Measurements from ENCODE around the gene ECE2.

The ECE2 gene

DNA sequence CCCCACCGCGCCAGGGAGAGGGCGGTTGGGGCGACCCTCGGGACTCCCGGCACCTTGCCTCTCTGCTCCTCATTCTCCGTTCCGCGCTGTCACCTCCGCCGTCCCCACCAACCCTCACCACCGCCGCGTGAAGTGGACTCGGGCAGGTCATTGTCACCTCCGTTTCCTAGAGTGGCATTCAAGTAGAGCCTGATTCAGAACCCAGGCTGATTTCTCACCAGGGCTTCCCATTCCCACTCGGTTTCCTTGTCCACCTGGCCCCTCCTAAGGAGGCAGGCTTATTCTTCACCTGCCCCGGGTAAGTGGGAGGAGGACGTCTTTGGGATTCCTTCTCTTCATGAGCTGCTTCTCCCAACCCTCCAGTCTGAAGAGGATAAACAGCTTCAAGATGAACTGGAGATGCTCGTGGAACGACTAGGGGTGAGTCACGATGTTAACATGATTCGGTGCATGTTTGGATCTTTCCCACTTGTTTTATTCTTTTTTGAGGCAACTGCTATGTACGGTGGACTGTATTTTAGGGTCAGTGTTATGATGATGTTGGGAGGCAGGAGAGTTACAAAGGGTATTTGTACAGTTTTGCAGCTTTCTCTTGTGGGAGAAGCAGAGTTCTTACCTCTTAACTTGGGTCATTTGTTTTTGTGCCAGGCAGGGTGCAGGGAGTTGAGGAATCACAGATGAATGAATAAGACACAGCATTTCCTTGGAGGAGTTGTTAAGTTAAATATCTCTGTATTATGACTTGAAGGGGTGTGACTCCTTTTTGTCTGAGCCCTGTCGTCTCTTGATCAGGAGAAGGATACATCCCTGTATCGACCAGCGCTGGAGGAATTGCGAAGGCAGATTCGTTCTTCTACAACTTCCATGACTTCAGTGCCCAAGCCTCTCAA, 23.9 kb downstream of the ECE2 start:
- Mint-ChIP-seq H3K9me3 (no peaks in the 10 kb centered on the region), H3K36me3 (peaks cover 40% of the 10 kb centered on the region), H3K27ac (peak overlapping the region; percentile 84), H3K4me1 (peaks cover 26% of the 10 kb centered on the region), H3K27me3 (peaks cover 4% of the 10 kb centered on the region), H3K4me3 (peak overlapping the region; percentile 91)
- CTCF ChIA-PET, result interaction anchor here (0.9 kb wide), 1 partner anchor 13 kb away, joined by 3 read pairs; no protein-coding TSS in a partner anchor
- no peak for DNase-seq

GRCh38 chr3:184300378-184300720, 24.5 kb downstream of the ECE2 start:
- no peaks in the 10 kb centered on the region for H3K27me3 Mint-ChIP-seq
- peaks cover 26% of the 10 kb centered on the region for H3K4me1 Mint-ChIP-seq
- H3K9me3 Mint-ChIP-seq, result no peaks in the 10 kb centered on the region
- H3K36me3 Mint-ChIP-seq, result peaks cover 42% of the 10 kb centered on the region
- peak overlapping the region; percentile 91 for H3K4me3 Mint-ChIP-seq
- no peak for DNase-seq
- CTCF ChIA-PET, result no interaction called here
- H3K27ac Mint-ChIP-seq, result no peak overlapping the region

- Mint-ChIP-seq H3K4me1 (peaks cover 6% of the 10 kb centered on the region), H3K9me3 (no peaks in the 10 kb centered on the region), H3K27me3 (no peaks in the 10 kb centered on the region), H3K36me3 (peaks cover 71% of the 10 kb centered on the region), H3K4me3 (no peak overlapping the region), H3K27ac (no peak overlapping the region)
- CTCF ChIA-PET, result interaction anchor here (0.7 to 1.3 kb wide), 3 partner anchors 48 to 203 kb away, joined by 3 read pairs; no protein-coding TSS in a partner anchor
- DNase-seq, result no peak
Observed at GRCh38 chr3:184305577-184305976, 29.8 kb downstream of the ECE2 start.

DNA sequence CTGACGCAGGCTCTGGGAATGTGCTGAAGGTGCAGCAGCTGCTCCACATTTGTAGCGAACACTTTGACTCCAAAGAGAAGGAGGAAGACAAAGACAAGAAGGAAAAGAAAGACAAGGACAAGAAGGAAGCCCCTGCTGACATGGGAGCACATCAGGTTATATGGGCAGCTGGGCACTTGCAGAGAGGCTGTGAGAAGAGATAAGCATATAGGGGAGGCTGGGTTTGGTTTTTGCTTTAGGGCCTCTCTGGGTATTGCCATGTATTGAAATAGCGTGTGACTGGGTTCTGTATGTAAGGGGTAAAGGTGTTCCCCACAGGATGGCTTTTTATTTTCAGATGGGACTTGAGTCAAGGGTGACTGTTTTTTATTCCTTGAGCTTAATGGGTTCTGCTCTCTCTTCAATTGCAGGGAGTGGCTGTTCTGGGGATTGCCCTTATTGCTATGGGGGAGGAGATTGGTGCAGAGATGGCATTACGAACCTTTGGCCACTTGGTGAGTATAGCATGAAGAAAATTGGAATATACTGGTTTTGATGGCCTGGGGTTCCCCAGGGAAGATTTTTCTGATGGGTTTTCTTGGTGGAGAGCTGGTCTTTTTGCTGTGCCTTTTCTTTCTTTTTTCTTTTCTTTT, 30.6 kb downstream of the ECE2 start:
- CTCF ChIA-PET, result interaction anchor here (1.0 to 1.3 kb wide), 2 partner anchors 47 to 130 kb away, joined by 3 read pairs; no protein-coding TSS in a partner anchor
- peaks cover 4% of the 10 kb centered on the region for H3K4me1 Mint-ChIP-seq
- no peak overlapping the region for H3K4me3 Mint-ChIP-seq
- peaks cover 64% of the 10 kb centered on the region for H3K36me3 Mint-ChIP-seq
- DNase-seq, result no peak
- no peaks in the 10 kb centered on the region for H3K9me3 Mint-ChIP-seq
- H3K27ac Mint-ChIP-seq, result no peak overlapping the region
- no peaks in the 10 kb centered on the region for H3K27me3 Mint-ChIP-seq

GRCh38 chr3:184307915-184308314, 32.1 kb downstream of the ECE2 start:
- CTCF ChIA-PET, result no interaction called here

DNA sequence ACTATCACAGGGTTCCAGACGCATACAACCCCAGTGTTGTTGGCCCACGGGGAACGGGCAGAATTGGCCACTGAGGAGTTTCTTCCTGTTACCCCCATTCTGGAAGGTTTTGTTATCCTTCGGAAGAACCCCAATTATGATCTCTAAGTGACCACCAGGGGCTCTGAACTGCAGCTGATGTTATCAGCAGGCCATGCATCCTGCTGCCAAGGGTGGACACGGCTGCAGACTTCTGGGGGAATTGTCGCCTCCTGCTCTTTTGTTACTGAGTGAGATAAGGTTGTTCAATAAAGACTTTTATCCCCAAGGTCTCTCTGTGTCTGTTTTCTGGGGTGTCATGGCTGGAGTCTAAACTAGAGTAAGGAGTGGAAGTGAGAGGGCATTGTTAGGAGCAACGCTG, 32.9 kb downstream of the ECE2 start:
- peaks cover 49% of the 10 kb centered on the region for H3K36me3 Mint-ChIP-seq

More at GRCh38 chr3:184307915-184308314, 32.1 kb downstream of the ECE2 start:
- no peaks in the 10 kb centered on the region for H3K9me3 Mint-ChIP-seq
- peaks cover 54% of the 10 kb centered on the region for H3K36me3 Mint-ChIP-seq
- H3K4me1 Mint-ChIP-seq, result no peaks in the 10 kb centered on the region
- no peak overlapping the region for H3K4me3 Mint-ChIP-seq
- no peak for DNase-seq
- H3K27ac Mint-ChIP-seq, result no peak overlapping the region
- no peaks in the 10 kb centered on the region for H3K27me3 Mint-ChIP-seq

DNA sequence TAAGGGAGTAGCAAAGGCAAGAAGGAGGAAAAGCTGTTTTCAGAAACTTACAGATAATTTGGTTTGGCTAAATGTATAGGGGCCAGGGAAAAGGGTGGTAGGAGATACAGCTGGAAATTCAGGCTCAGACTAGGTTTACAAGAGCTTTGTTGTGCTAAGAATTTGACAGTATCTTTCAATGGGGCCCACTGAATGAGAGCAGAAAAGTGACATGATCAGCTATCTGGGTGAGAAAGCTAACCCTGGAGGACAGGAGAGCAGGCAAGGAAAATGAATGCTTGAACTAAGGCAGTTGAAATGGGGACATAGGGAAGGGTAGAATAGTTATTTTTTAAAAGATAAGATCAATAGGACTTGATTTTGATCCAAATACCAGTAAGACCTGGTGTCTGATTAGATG, 35.8 kb downstream of the ECE2 start:
- no peak overlapping the region for H3K27ac Mint-ChIP-seq
- H3K9me3 Mint-ChIP-seq, result no peaks in the 10 kb centered on the region
- H3K27me3 Mint-ChIP-seq, result no peaks in the 10 kb centered on the region
- no peak overlapping the region for H3K4me3 Mint-ChIP-seq
- no peak for DNase-seq
- H3K4me1 Mint-ChIP-seq, result peaks cover 15% of the 10 kb centered on the region
- peaks cover 34% of the 10 kb centered on the region for H3K36me3 Mint-ChIP-seq
- CTCF ChIA-PET, result interaction anchor here (0.9 kb wide), 1 partner anchor 42 kb away, joined by 3 read pairs; no protein-coding TSS in a partner anchor

More for the DNA sequence above, 32.9 kb downstream of the ECE2 start:
- DNase-seq, result no peak
- H3K27ac Mint-ChIP-seq, result no peak overlapping the region
- H3K4me3 Mint-ChIP-seq, result no peak overlapping the region
- no peaks in the 10 kb centered on the region for H3K4me1 Mint-ChIP-seq
- no peaks in the 10 kb centered on the region for H3K27me3 Mint-ChIP-seq
- CTCF ChIA-PET, result no interaction called here
- H3K9me3 Mint-ChIP-seq, result no peaks in the 10 kb centered on the region

DNA sequence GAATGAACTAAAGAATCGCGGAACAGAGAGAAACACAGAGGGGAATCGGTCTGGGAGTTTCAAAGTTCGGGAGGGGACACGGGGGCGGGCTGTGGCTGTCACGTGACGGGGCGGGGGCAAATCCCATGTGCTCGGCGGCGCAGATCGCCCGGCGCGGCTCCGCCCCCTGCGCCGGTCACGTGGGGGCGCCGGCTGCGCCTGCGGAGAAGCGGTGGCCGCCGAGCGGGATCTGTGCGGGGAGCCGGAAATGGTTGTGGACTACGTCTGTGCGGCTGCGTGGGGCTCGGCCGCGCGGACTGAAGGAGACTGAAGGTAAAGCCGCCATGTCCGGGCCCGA, 38.5 kb downstream of the ECE2 start, which contains the start of gene EIF4G1:
Gene EIF4G1, plus strand, starts transcription at position 244 of the 337 bp plus-strand sequence. CDS start 1,191 bp downstream, outside the sequence.
- H3K4me1 Mint-ChIP-seq, result peaks cover 36% of the 10 kb centered on the region
- no peaks in the 10 kb centered on the region for H3K27me3 Mint-ChIP-seq
- DNase-seq, result peak; percentile 94
- H3K27ac Mint-ChIP-seq, result peak within 1 kb of the TSS; percentile 94
- CTCF ChIA-PET, result no interaction called here
- H3K9me3 Mint-ChIP-seq, result no peaks in the 10 kb centered on the region
- H3K4me3 Mint-ChIP-seq, result peak within 1 kb of the TSS; percentile 86
- H3K36me3 Mint-ChIP-seq, result peaks cover 27% of the 10 kb centered on the region

GRCh38 chr3:184314700-184315542, 39.1 kb downstream of the ECE2 start:
- CTCF ChIA-PET, result interaction anchor here (0.7 kb wide), 1 partner anchor 65 kb away, joined by 3 read pairs; the partner anchor contains the start of gene EEF1AKMT4
- DNase-seq, result peak; percentile 77
- Mint-ChIP-seq H3K27ac (peak overlapping the region; percentile 94), H3K36me3 (peaks cover 29% of the 10 kb centered on the region), H3K4me3 (peak overlapping the region; percentile 86), H3K9me3 (no peaks in the 10 kb centered on the region), H3K4me1 (peaks cover 38% of the 10 kb centered on the region), H3K27me3 (no peaks in the 10 kb centered on the region)

DNA sequence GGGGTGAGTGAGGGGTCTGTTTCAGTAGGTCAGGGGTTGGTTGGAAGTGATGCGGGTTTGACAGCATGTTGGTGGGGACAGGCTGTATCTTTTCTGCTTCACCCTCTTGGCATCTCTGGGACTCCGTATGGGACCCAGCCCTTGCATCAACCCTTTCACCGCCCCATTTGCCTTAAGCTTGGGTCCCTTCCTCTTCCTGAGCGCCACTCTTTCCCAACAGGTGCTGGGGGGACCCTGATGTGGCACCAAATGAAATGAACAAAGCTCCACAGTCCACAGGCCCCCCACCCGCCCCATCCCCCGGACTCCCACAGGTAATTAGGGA, 39.7 kb downstream of the ECE2 start:
- Mint-ChIP-seq H3K4me3 (peak overlapping the region; percentile 85), H3K27me3 (no peaks in the 10 kb centered on the region), H3K4me1 (peaks cover 42% of the 10 kb centered on the region), H3K36me3 (peaks cover 31% of the 10 kb centered on the region), H3K27ac (peak overlapping the region; percentile 94), H3K9me3 (no peaks in the 10 kb centered on the region)
- CTCF ChIA-PET, result no interaction called here
- DNase-seq, result no peak

- no peak for DNase-seq
- H3K4me3 Mint-ChIP-seq, result peak overlapping the region; percentile 85
- H3K9me3 Mint-ChIP-seq, result no peaks in the 10 kb centered on the region
- peak overlapping the region; percentile 94 for H3K27ac Mint-ChIP-seq
- H3K4me1 Mint-ChIP-seq, result peaks cover 42% of the 10 kb centered on the region
- CTCF ChIA-PET, result no interaction called here
- H3K36me3 Mint-ChIP-seq, result peaks cover 37% of the 10 kb centered on the region
- H3K27me3 Mint-ChIP-seq, result no peaks in the 10 kb centered on the region
Observed at GRCh38 chr3:184315871-184316661, 40.2 kb downstream of the ECE2 start.

GRCh38 chr3:184316792-184317191, 41.0 kb downstream of the ECE2 start:
- CTCF ChIA-PET, result no interaction called here
- no peak for DNase-seq
- no peaks in the 10 kb centered on the region for H3K27me3 Mint-ChIP-seq
- H3K9me3 Mint-ChIP-seq, result no peaks in the 10 kb centered on the region
- peaks cover 45% of the 10 kb centered on the region for H3K4me1 Mint-ChIP-seq
- H3K36me3 Mint-ChIP-seq, result peaks cover 44% of the 10 kb centered on the region
- H3K4me3 Mint-ChIP-seq, result peak overlapping the region; percentile 85
- peak overlapping the region; percentile 94 for H3K27ac Mint-ChIP-seq

DNA sequence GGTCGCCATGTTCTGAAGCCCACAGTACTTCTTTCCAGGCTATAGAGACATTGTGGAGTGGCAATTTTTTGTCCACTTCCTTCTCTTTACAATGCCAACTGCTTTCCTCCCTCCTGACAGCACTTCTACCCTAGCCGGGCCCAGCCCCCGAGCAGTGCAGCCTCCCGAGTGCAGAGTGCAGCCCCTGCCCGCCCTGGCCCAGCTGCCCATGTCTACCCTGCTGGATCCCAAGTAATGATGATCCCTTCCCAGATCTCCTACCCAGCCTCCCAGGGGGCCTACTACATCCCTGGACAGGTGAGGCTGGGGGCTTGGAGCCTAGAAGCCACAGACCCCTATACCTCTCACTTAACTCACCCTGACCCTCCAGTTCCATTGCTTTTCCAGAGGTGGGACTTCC, 41.4 kb downstream of the ECE2 start:
- Mint-ChIP-seq H3K36me3 (peaks cover 44% of the 10 kb centered on the region), H3K4me3 (peak overlapping the region; percentile 85), H3K27me3 (no peaks in the 10 kb centered on the region), H3K27ac (peak overlapping the region; percentile 47), H3K9me3 (no peaks in the 10 kb centered on the region), H3K4me1 (peaks cover 45% of the 10 kb centered on the region)
- no peak for DNase-seq
- CTCF ChIA-PET, result no interaction called here

All from activated naive CD4-positive, alpha-beta T cell treated with anti-CD3 and anti-CD28 coated beads, Interleukin-2, amount 10 ng/mL, durations not matched to agents 7 days and 5 days (primary cell).